Panc1 (cell line): ENCODE data around the gene SGIP1.

Experiments
- CTCF ChIP-seq: fragments of 450-650 bp; IDR thresholded peaks from 2 replicates; pipeline ENCODE4 v1.5.1; 2017; ENCODE audit warnings: mild to moderate bottlenecking
- POLR2AphosphoS5 ChIP-seq: IDR thresholded peaks from 2 replicates; pipeline ENCODE4 v1.6.1; 2012; ENCODE audit warnings: mild to moderate bottlenecking, low read depth, low read length, moderate library complexity
- SIN3A ChIP-seq: IDR thresholded peaks from 2 replicates; pipeline ENCODE4 v1.6.1; 2012; ENCODE audit warnings: low read depth, mild to moderate bottlenecking, low read length, moderate library complexity, borderline replicate concordance; ENCODE audit not compliant: insufficient read depth

- TF ChIP-seq CTCF (no peak), POLR2AphosphoS5 (no peak), SIN3A (no peak)
Measured at GRCh38 chr1:66519992-66520391, 14.0 kb upstream of the SGIP1 start.
